Measurements from ENCODE around the gene RNF212B. TPM values are rescaled to one million over a fixed set of nuclear protein-coding genes. Genes with fewer than 3 reads are reported as not detected.
A peak's percentile ranks its signal among the peaks of the same experiment; 100 is the strongest.
"Not testable (repeated sequence)": the region's sequence is repeated elsewhere in the genome, so short reads cannot be mapped to it uniquely, and the experiment has no call there.

RNF212B gene
- polyA plus RNA-seq, 6 donors from 2014 or later = not detected

GRCh38 chr14:23252006-23252405 is 14.3 kb downstream of the RNF212B start:
- peaks cover 24 to 44% (median 34%) of the 10 kb centered on the region in 3 donors for H3K27me3 Mint-ChIP-seq
- H3K27ac Mint-ChIP-seq = no peak overlapping the region
- H3K4me1 Mint-ChIP-seq = no peaks in the 10 kb centered on the region
- no peaks in the 10 kb centered on the region for H3K9me3 Mint-ChIP-seq
- no peaks in the 10 kb centered on the region for H3K36me3 Mint-ChIP-seq
- H3K4me3 Mint-ChIP-seq = no peak overlapping the region
- DNase-seq (no peak), ATAC-seq (ENCODE audit: low read depth in 2 of 2) (no peak)

- peak overlapping the region in 2 of 6 donors; percentile 34 to 90 for H3K27ac Mint-ChIP-seq
- H3K9me3 Mint-ChIP-seq = no peaks in the 10 kb centered on the region
- no peak for DNase-seq
- H3K36me3 Mint-ChIP-seq = no peaks in the 10 kb centered on the region
- peaks cover 24 to 51% (median 36%) of the 10 kb centered on the region in 3 donors for H3K27me3 Mint-ChIP-seq
- no peaks in the 10 kb centered on the region for H3K4me1 Mint-ChIP-seq
- H3K4me3 Mint-ChIP-seq = no peak overlapping the region
- no peak for ATAC-seq (ENCODE audit: low read depth in 2 of 2)
Observed at GRCh38 chr14:23252420-23253333, 14.9 kb downstream of the RNF212B start.

GRCh38 chr14:23258256-23258655 is 20.5 kb downstream of the RNF212B start:
- H3K36me3 Mint-ChIP-seq = no peaks in the 10 kb centered on the region
- H3K4me1 Mint-ChIP-seq = no peaks in the 10 kb centered on the region
- no peaks in the 10 kb centered on the region for H3K9me3 Mint-ChIP-seq
- H3K27me3 Mint-ChIP-seq = peaks cover 35 to 47% (median 46%) of the 10 kb centered on the region in 3 donors
- DNase-seq (no peak), ATAC-seq (ENCODE audit: low read depth in 2 of 2) (no peak)
- peak overlapping the region in 1 of 6 donors; percentile 83 for H3K27ac Mint-ChIP-seq
- H3K4me3 Mint-ChIP-seq = no peak overlapping the region

GRCh38 chr14:23259426-23259825 is 21.7 kb downstream of the RNF212B start:
- DNase-seq (no peak), ATAC-seq (ENCODE audit: low read depth in 2 of 2) (no peak)
- H3K36me3 Mint-ChIP-seq = no peaks in the 10 kb centered on the region
- H3K4me1 Mint-ChIP-seq = no peaks in the 10 kb centered on the region
- H3K9me3 Mint-ChIP-seq = no peaks in the 10 kb centered on the region
- H3K27ac Mint-ChIP-seq = no peak overlapping the region
- peaks cover 37 to 54% (median 47%) of the 10 kb centered on the region in 3 donors for H3K27me3 Mint-ChIP-seq
- no peak overlapping the region for H3K4me3 Mint-ChIP-seq

- not testable (repeated sequence) for H3K4me3 Mint-ChIP-seq; H3K27ac Mint-ChIP-seq; H3K36me3 Mint-ChIP-seq; H3K9me3 Mint-ChIP-seq; DNase-seq; ATAC-seq (ENCODE audit: low read depth in 2 of 2); H3K4me1 Mint-ChIP-seq
- H3K27me3 Mint-ChIP-seq = peaks cover 46 to 58% (median 55%) of the 10 kb centered on the region in 3 donors
Observed at GRCh38 chr14:23260849-23261248, 23.1 kb downstream of the RNF212B start.

GRCh38 chr14:23269193-23269592 is 31.5 kb downstream of the RNF212B start:
- peaks cover 3 to 13% (median 11%) of the 10 kb centered on the region in 3 donors for H3K27me3 Mint-ChIP-seq
- H3K36me3 Mint-ChIP-seq = no peaks in the 10 kb centered on the region
- no peaks in the 10 kb centered on the region for H3K4me1 Mint-ChIP-seq
- no peak for DNase-seq
- no peak overlapping the region for H3K27ac Mint-ChIP-seq
- ATAC-seq (ENCODE audit: low read depth in 2 of 2) = no peak
- no peaks in the 10 kb centered on the region for H3K9me3 Mint-ChIP-seq
- H3K4me3 Mint-ChIP-seq = no peak overlapping the region

DNA sequence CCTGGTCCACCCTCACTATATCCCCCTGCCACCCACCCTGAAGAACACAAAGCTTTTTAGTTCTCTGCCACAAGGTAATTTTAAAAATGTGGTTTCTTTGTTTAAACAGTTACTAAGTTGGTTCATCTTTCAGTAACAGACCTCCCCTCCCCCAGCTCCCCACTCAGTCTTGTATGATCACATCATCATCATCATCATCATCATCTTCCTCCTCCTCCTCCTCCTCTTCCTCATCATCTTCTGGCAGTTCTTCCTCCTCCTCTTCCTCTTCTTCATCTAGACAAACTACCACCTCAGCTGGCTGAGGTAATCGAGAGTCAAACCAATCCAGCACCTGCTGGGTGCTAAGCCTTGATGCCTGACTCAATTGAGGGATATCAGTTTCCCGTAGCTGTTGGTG is 37.7 kb downstream of the RNF212B start:
- H3K27ac Mint-ChIP-seq = peak overlapping the region in 2 of 6 donors; percentile 2 to 15

GRCh38 chr14:23277189-23277588 is 39.5 kb downstream of the RNF212B start:
- ATAC-seq (ENCODE audit: low read depth in 2 of 2) = no peak
- Mint-ChIP-seq H3K27me3 (no peaks in the 10 kb centered on the region), H3K27ac (no peak overlapping the region)

More for the DNA sequence above, 37.7 kb downstream of the RNF212B start:
- DNase-seq (no peak), ATAC-seq (ENCODE audit: low read depth in 2 of 2) (no peak)
- H3K4me3 Mint-ChIP-seq = no peak overlapping the region
- H3K4me1 Mint-ChIP-seq = peaks cover 2 to 5% (median 4%) of the 10 kb centered on the region in 3 donors
- peaks cover 0 to 8% of the 10 kb centered on the region in 2 donors for H3K36me3 Mint-ChIP-seq
- H3K27me3 Mint-ChIP-seq = no peaks in the 10 kb centered on the region
- H3K9me3 Mint-ChIP-seq = no peaks in the 10 kb centered on the region

GRCh38 chr14:23277928-23278327 is 40.2 kb downstream of the RNF212B start:
- DNase-seq; H3K9me3 Mint-ChIP-seq; H3K27me3 Mint-ChIP-seq; H3K4me1 Mint-ChIP-seq; H3K36me3 Mint-ChIP-seq; ATAC-seq (ENCODE audit: low read depth in 2 of 2); H3K4me3 Mint-ChIP-seq: not testable (repeated sequence)
- peak overlapping the region in 2 of 6 donors; percentile 6 to 64 for H3K27ac Mint-ChIP-seq

More at GRCh38 chr14:23277189-23277588, 39.5 kb downstream of the RNF212B start:
- DNase-seq = no peak
- Mint-ChIP-seq H3K36me3 (peaks cover 0 to 8% of the 10 kb centered on the region in 2 donors), H3K9me3 (no peaks in the 10 kb centered on the region), H3K4me1 (peaks cover 2 to 5% (median 4%) of the 10 kb centered on the region in 3 donors), H3K4me3 (no peak overlapping the region)

GRCh38 chr14:23281247-23281646 is 43.5 kb downstream of the RNF212B start:
- Mint-ChIP-seq H3K27ac (peak overlapping the region in 1 of 6 donors; percentile 47), H3K36me3 (peaks cover 0 to 2% of the 10 kb centered on the region in 2 donors), H3K9me3 (no peaks in the 10 kb centered on the region), H3K4me3 (no peak overlapping the region), H3K4me1 (peaks cover 7 to 23% (median 14%) of the 10 kb centered on the region in 3 donors), H3K27me3 (no peaks in the 10 kb centered on the region)
- DNase-seq = no peak
- ATAC-seq (ENCODE audit: low read depth in 2 of 2) = no peak

DNA sequence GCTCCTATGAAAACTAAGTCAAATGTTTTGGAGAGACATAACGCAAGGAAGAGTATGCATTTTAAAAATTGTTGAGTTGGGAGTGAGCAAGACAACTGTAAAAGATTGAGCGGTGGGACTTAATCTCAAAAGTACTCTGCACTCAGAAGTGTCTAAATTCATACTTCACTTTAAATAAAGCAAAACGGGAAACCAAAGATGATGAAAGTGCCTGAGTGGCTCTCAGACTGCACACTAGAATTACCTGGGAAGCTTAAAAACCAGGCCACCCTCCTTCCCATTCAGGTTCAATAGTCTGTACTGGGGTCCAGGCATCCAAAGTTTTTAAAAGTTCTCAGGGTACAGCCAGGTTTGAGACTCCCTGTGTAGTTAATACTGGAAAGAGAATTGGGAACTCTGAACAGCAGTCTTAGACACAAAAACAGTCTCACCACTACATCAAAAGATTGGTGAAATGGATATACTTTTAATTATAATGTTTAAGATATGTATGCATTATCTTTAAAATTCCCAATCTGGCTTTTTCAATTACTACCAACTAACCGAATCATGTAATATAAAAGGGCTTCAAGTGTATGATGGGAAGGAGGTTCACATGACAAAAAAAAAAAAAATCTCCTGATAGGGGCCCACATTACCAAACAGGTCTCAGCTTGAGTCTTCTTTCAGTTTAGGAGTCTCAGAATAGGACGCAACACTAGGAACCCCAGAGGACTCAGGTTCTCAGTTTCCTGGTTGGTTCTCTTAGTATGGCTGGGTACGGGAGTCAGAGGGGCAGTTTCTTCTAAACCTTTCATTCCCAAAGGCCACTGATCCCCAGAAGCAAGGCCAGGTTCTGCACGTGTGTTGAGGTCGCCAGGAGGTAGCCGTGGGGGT is 47.2 kb downstream of the RNF212B start:
- H3K9me3 Mint-ChIP-seq = no peaks in the 10 kb centered on the region
- no peaks in the 10 kb centered on the region for H3K36me3 Mint-ChIP-seq
- DNase-seq (no peak), ATAC-seq (ENCODE audit: low read depth in 2 of 2) (no peak)
- H3K27me3 Mint-ChIP-seq = no peaks in the 10 kb centered on the region
- H3K27ac Mint-ChIP-seq = peak overlapping the region; percentile 57 to 91 (median 86)
- peak overlapping the region; percentile 87 to 99 (median 95) for H3K4me3 Mint-ChIP-seq
- H3K4me1 Mint-ChIP-seq = peaks cover 7 to 31% (median 14%) of the 10 kb centered on the region in 3 donors

DNA sequence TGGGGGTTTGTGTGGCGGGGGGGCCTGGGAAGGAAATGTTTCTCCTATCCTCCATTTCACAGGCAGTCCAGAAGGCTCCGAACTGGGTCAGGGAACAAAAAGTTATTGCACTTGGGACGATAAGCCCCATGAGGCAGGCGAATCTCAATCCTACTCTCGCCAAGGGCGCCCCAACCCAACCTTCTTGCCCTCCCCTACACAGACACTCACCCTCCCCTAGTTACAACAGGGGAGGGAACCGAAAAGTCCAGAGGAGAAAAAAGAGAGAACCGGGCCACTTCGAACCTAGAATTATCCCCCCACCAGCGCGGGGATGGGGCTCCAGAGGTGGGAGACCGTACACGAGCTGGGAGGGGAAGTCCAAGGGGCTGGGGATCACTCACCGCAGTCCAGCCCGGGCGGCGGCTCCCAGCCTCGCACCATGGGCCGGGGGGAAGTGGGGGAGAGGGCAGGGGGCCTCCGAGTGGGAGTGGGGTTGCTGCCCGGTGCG is 47.8 kb downstream of the RNF212B start:
- no peaks in the 10 kb centered on the region for H3K27me3 Mint-ChIP-seq
- peak; percentile 25 to 34 for ATAC-seq (ENCODE audit: low read depth in 2 of 2)
- peak overlapping the region; percentile 87 to 99 (median 95) for H3K4me3 Mint-ChIP-seq
- no peaks in the 10 kb centered on the region for H3K9me3 Mint-ChIP-seq
- DNase-seq = no peak
- peaks cover 7 to 31% (median 14%) of the 10 kb centered on the region in 3 donors for H3K4me1 Mint-ChIP-seq
- H3K36me3 Mint-ChIP-seq = no peaks in the 10 kb centered on the region
- peak overlapping the region in 5 of 6 donors; percentile 57 to 91 (median 84) for H3K27ac Mint-ChIP-seq
